ENCODE measurements around the gene EID2. TPM values are rescaled to one million over a fixed set of nuclear protein-coding genes. Genes with fewer than 3 reads are reported as not detected.
A peak's percentile ranks its signal among the peaks of the same experiment; 100 is the strongest.

Gene EID2
- total RNA-seq (2021; fragmentation: NEBNext Ultra II Directional; extraction: Animal tissue kit (Norgen Biotek cat#: 25700)) (29.6 and 29.9 TPM in 2 replicates), polyA plus RNA-seq (2011; rRNA removed) (7.6 and 7.8 TPM in 2 replicates), polyA minus RNA-seq (2011; rRNA and poly(A)+ RNA removed) (3.8 and 4.0 TPM in 2 replicates)
- 15.5 TPM for polyA plus RNA-seq (2011; cell fraction: cytosol; rRNA removed)
- 8.9 TPM for polyA plus RNA-seq (2011; cell fraction: nucleus; rRNA removed)
- polyA plus RNA-seq (2012, experiment 1 of 2) = 19.2 to 23.4 TPM (median 19.8 TPM) in 4 replicates
- 7.5 TPM for polyA plus RNA-seq (2012, experiment 2 of 2)
- polyA plus RNA-seq (2013, experiment 1 of 2) = 24.5 TPM
- polyA plus RNA-seq (2013, experiment 2 of 2) = 23.5 TPM
- polyA minus RNA-seq (2011; cell fraction: cytosol; rRNA and poly(A)+ RNA removed) = 9.8 TPM
- 7.2 TPM for polyA minus RNA-seq (2011; cell fraction: nucleus; rRNA and poly(A)+ RNA removed)
- long read RNA-seq, experiment 1, transcript EID2-201 (1 exons, 1,629 nt) = major isoform, 29 of 30 reads
- long read RNA-seq, experiment 1, partial matches to known transcripts = 0 of 30 reads
- long read RNA-seq, experiment 1, other reads (novel, unspliced or antisense) = 1 of 30 reads
- long read RNA-seq, experiment 2, partial matches to known transcripts = 0 of 5 reads
- long read RNA-seq, experiment 2, other reads (novel, unspliced or antisense) = 2 of 5 reads

- Histone ChIP-seq H3K4me1 (replicated peaks in 1 of 4; ENCODE audit: control insufficient read depth in 3 of 4, insufficient read depth in 4 of 4, low read length in 3 of 4) (peaks cover 0 to 4% (median under 1%) of the 10 kb centered on the region in 4 experiments; a peak in 3 of 7 replicates), H3K79me2 (ENCODE audit: control insufficient read depth in 1 of 2, insufficient read depth in 2 of 2, low read length in 2 of 2) (peaks cover 0 to 14% of the 10 kb centered on the region in 2 experiments; a peak in 2 of 4 replicates), H2BK120ac (replicated peaks; ENCODE audit: low read depth, low read length) (peak within 1 kb of the TSS; percentile 6), H4K20me1 (replicated peaks in 1 of 2; ENCODE audit: control insufficient read depth in 1 of 2, insufficient read depth in 2 of 2, low read length in 2 of 2) (no peaks in the 10 kb centered on the region), H3K23me2 (ENCODE audit: low read depth, low read length) (peaks cover 2% of the 10 kb centered on the region), H3K4ac (replicated peaks; ENCODE audit: insufficient read length, low read depth, low read length) (peak within 1 kb of the TSS; percentile 71), H2AK5ac (ENCODE audit: low read depth, low read length) (no peak within 1 kb of the TSS), H3K18ac (ENCODE audit: extremely low read depth, low read length) (peak within 1 kb of the TSS; percentile 97), H3K9ac (replicated peaks in 1 of 4; ENCODE audit: extremely low read depth in 1 of 4, low read depth in 3 of 4, low read length in 3 of 4) (peak within 1 kb of the TSS; percentile 75 to 88 (median 83)), H3K4me2 (ENCODE audit: insufficient read depth in 1 of 2, low read depth in 2 of 2, low read length in 2 of 2) (peak within 1 kb of the TSS; percentile 74 to 78), H3K23ac (ENCODE audit: insufficient read length) (peak within 1 kb of the TSS; percentile 1), H3K79me1 (ENCODE audit: low read depth, low read length) (no peaks in the 10 kb centered on the region), H4K91ac (replicated peaks; ENCODE audit: insufficient read length, low read length) (peak within 1 kb of the TSS; percentile 72), H3K14ac (ENCODE audit: insufficient read length) (no peak within 1 kb of the TSS), H3K27ac (ENCODE audit: low read depth, low read length) (peak within 1 kb of the TSS; percentile 84), H4K8ac (ENCODE audit: extremely low read depth, insufficient read depth, low read length) (peak within 1 kb of the TSS; percentile 85), H3K4me3 (ENCODE audit: extremely low read depth in 1 of 4, insufficient read depth in 2 of 4, low read depth in 3 of 4, low read length in 4 of 4) (peak within 1 kb of the TSS; percentile 70 to 94 (median 92)), H2BK15ac (ENCODE audit: low read length) (no peak within 1 kb of the TSS), H3K9me3 (ENCODE audit: insufficient read depth in 2 of 2, low read depth in 1 of 2, low read length in 1 of 2) (no peaks in the 10 kb centered on the region), H2BK20ac (ENCODE audit: low read length) (no peak within 1 kb of the TSS), H4K5ac (ENCODE audit: insufficient read length, low read depth, low read length) (peak within 1 kb of the TSS; percentile 80), H2AFZ (ENCODE audit: low read length) (peak within 1 kb of the TSS; percentile 43), H2BK12ac (ENCODE audit: low read depth, low read length) (no peak within 1 kb of the TSS; the same call in 1 of the 2 replicates), H3K56ac (replicated peaks; ENCODE audit: insufficient read length, low read depth, low read length) (peak within 1 kb of the TSS; percentile 40), H2BK5ac (ENCODE audit: low read depth, low read length) (peak within 1 kb of the TSS; percentile 78), H3K36me3 (ENCODE audit: control insufficient read depth in 2 of 4, insufficient read depth in 4 of 4, low read length in 3 of 4) (no peaks in the 10 kb centered on the region), H3K27me3 (replicated peaks in 1 of 4; ENCODE audit: control insufficient read depth in 3 of 4, extremely low read depth in 1 of 4, insufficient read depth in 3 of 4, low read length in 3 of 4) (no peaks in the 10 kb centered on the region)
- CTCF ChIA-PET (ENCODE audit: partially characterized antibody) = interaction anchor here (0.7 to 3.6 kb wide), 16 partner anchors 8 to 874 kb away, joined by 3 to 15 read pairs (median 3); partner anchors contain the start of genes EID2B, LGALS13 and PRX
- POLR2A ChIA-PET (ENCODE audit: partially characterized antibody) = interaction anchor here (0.6 to 2.1 kb wide), 13 partner anchors 8 to 116 kb away, joined by 3 to 13 read pairs (median 4); partner anchors contain the start of genes RPS16 and SELENOV
- DNase-seq (ENCODE audit: low read depth in 1 of 2, low spot score in 2 of 2) (peak in 1 of 2 experiments; percentile 96), FAIRE-seq (no peak)
- 1% methylated on average over 83 of the region's 84 CpGs; no CpG with 5 or more reads in 1 of the 2 experiments for WGBS, 2 experiments (ENCODE audit: extremely low coverage in 1 of 2, insufficient coverage in 1 of 2, insufficient read length in 1 of 2, insufficient replicate concordance in 2 of 2, low coverage in 1 of 2, low lambda C conversion rate in 2 of 2, missing lambda C conversion rate in 1 of 2)
- TF ChIP-seq FOSL1 (IDR thresholded peaks at IDR 0.05; ENCODE audit: insufficient read depth, low read depth, low read length) (no peak), POU5F1 (IDR thresholded peaks at IDR 0.05; ENCODE audit: low read depth, low read length) (no peak), NANOG (IDR thresholded peaks at IDR 0.05; ENCODE audit: insufficient read depth, low read depth, low read length, poor library complexity, severe bottlenecking) (no peak), SUZ12 (IDR thresholded peaks at IDR 0.05; ENCODE audit: low read length) (no peak), KDM5A (IDR thresholded peaks at IDR 0.05; ENCODE audit: low read length) (no peak), POLR2AphosphoS5 (IDR thresholded peaks at IDR 0.05; ENCODE audit: low read depth, low read length) (peak; percentile 88), CEBPB (IDR thresholded peaks at IDR 0.05; ENCODE audit: low read depth, low read length) (no peak), YY1 (IDR thresholded peaks at IDR 0.05; ENCODE audit: low read depth, low read length) (peak; percentile 52; the same call in 1 of the 2 replicates)
Observed at GRCh38 chr19:39539518-39540332, at the start of gene EID2. Gene EID2 (minus strand): TSS chr19:39540161. CDS start chr19:39540079, 82 bp downstream.
